ENCODE results near the gene DOCK4.

The DOCK4 gene

GRCh38 chr7:111796671-111797070 is 409.5 kb downstream of the DOCK4 start:
- no peak for DNase-seq

- DNase-seq: peak; percentile 57
Measured at GRCh38 chr7:111789870-111790269, 416.3 kb downstream of the DOCK4 start.

- DNase-seq: no peak
Measured at GRCh38 chr7:111789048-111789320, 417.2 kb downstream of the DOCK4 start.

- no peak for DNase-seq
Measured at GRCh38 chr7:111788286-111789047, 417.7 kb downstream of the DOCK4 start.

- DNase-seq: peak; percentile 21
Measured at GRCh38 chr7:111787741-111788140, 418.5 kb downstream of the DOCK4 start.

- DNase-seq: no peak
Measured at GRCh38 chr7:111787099-111787498, 419.1 kb downstream of the DOCK4 start.

- no peak for DNase-seq
Measured at GRCh38 chr7:111785076-111785475, 421.1 kb downstream of the DOCK4 start.

- no peak for DNase-seq
Measured at GRCh38 chr7:111784296-111784695, 421.9 kb downstream of the DOCK4 start.

- no peak for DNase-seq
Measured at GRCh38 chr7:111783854-111784253, 422.3 kb downstream of the DOCK4 start.

GRCh38 chr7:111780527-111780926 is 425.7 kb downstream of the DOCK4 start:
- DNase-seq: no peak

- DNase-seq: no peak
Measured at GRCh38 chr7:111775206-111775605, 431.0 kb downstream of the DOCK4 start.

GRCh38 chr7:111772716-111773115 is 433.5 kb downstream of the DOCK4 start:
- DNase-seq: no peak

GRCh38 chr7:111771638-111772037 is 434.6 kb downstream of the DOCK4 start:
- DNase-seq: no peak

GRCh38 chr7:111770116-111770515 is 436.1 kb downstream of the DOCK4 start:
- no peak for DNase-seq

GRCh38 chr7:111765751-111766643 is 440.2 kb downstream of the DOCK4 start:
- DNase-seq: peak; percentile 20

GRCh38 chr7:111763221-111763801 is 442.9 kb downstream of the DOCK4 start:
- DNase-seq: peak; percentile 70

- no peak for DNase-seq
Measured at GRCh38 chr7:111762799-111763198, 443.4 kb downstream of the DOCK4 start.

GRCh38 chr7:111762211-111762610 is 444.0 kb downstream of the DOCK4 start:
- DNase-seq: no peak

- no peak for DNase-seq
Measured at GRCh38 chr7:111760043-111760442, 446.2 kb downstream of the DOCK4 start.

- DNase-seq: no peak
Measured at GRCh38 chr7:111758332-111758731, 447.9 kb downstream of the DOCK4 start.

GRCh38 chr7:111756687-111757178 is 449.5 kb downstream of the DOCK4 start:
- peak; percentile 83 for DNase-seq

- no peak for DNase-seq
Measured at GRCh38 chr7:111755383-111755782, 450.8 kb downstream of the DOCK4 start.

GRCh38 chr7:111753968-111754367 is 452.2 kb downstream of the DOCK4 start:
- peak; percentile 43 for DNase-seq
